ENCODE results near the gene FBXO27.
"Not testable (repeated sequence)": the region's sequence is repeated elsewhere in the genome, so short reads cannot be mapped to it uniquely, and the experiment has no call there.

FBXO27 gene

GRCh38 chr19:39003796-39004195, 28.6 kb downstream of the FBXO27 start:
- ATAC-seq (ENCODE audit: insufficient read depth, low read depth), result no peak

GRCh38 chr19:39003188-39003587, 29.2 kb downstream of the FBXO27 start:
- no peak for DNase-seq
- no peak for ATAC-seq (ENCODE audit: insufficient read depth, low read depth)
- no peak overlapping the region for H3K4me2 ChIP-seq (ENCODE audit: insufficient read depth, low read length)

More at GRCh38 chr19:39003796-39004195, 28.6 kb downstream of the FBXO27 start:
- TF ChIP-seq EZH2 (IDR thresholded peaks at IDR 0.05; ENCODE audit: borderline replicate concordance, low read depth, low read length, severe bottlenecking) (no peak), CTCF (IDR thresholded peaks at IDR 0.05; ENCODE audit: borderline replicate concordance, extremely low read depth, low read length, poor library complexity, severe bottlenecking) (no peak)
- H3K27me3 ChIP-seq (ENCODE audit: insufficient read depth, low read length, poor library complexity), result no peaks in the 10 kb centered on the region
- no peaks in the 10 kb centered on the region for H3K36me3 ChIP-seq (ENCODE audit: insufficient read depth, low read length)
- no peaks in the 10 kb centered on the region for H3K4me1 ChIP-seq (ENCODE audit: insufficient read depth, low read length)
- H4K20me1 ChIP-seq (ENCODE audit: insufficient read depth, low read length), result no peaks in the 10 kb centered on the region
- no peak overlapping the region for H2AFZ ChIP-seq (ENCODE audit: low read depth, low read length)
- no peak for DNase-seq
- H3K9me3 ChIP-seq (ENCODE audit: insufficient read depth, low read length, severe bottlenecking), result no peaks in the 10 kb centered on the region
- H3K4me3 ChIP-seq (ENCODE audit: low read depth in 1 of 2, low read length in 2 of 2), result no peak overlapping the region
- no peak overlapping the region for H3K9ac ChIP-seq (ENCODE audit: low read depth, low read length)
- no peaks in the 10 kb centered on the region for H3K79me2 ChIP-seq (ENCODE audit: insufficient read depth, low read length)
- no peak overlapping the region for H3K27ac ChIP-seq (ENCODE audit: low read length)
- no peak overlapping the region for H3K4me2 ChIP-seq (ENCODE audit: insufficient read depth, low read length)

DNA sequence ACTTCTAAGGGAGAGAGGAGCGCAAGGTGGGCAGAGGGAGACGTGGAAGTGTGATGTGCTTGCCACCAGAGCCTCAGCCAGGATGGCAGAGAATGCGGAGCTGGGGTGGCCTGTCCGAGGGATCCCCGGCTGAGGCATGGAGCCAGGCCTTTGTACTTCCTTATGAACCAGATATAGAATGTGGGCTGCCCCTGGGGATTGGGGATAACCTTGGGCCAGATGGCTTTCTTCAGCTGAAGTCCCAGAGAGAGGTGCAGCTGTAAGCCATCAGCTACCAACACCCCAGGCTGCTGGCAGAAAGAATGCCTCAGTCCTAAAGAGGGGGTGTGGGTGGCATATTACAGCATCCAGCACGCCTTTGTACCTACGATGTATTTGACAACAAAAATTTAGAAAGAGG, 31.3 kb downstream of the FBXO27 start:
- no peak overlapping the region for H2AFZ ChIP-seq (ENCODE audit: low read depth, low read length)
- no peak overlapping the region for H3K27ac ChIP-seq (ENCODE audit: low read length)
- ATAC-seq (ENCODE audit: insufficient read depth, low read depth) (no peak), DNase-seq (no peak)
- H4K20me1 ChIP-seq (ENCODE audit: insufficient read depth, low read length), result no peaks in the 10 kb centered on the region
- no peaks in the 10 kb centered on the region for H3K27me3 ChIP-seq (ENCODE audit: insufficient read depth, low read length, poor library complexity)
- H3K4me1 ChIP-seq (ENCODE audit: insufficient read depth, low read length), result no peaks in the 10 kb centered on the region
- H3K79me2 ChIP-seq (ENCODE audit: insufficient read depth, low read length), result no peaks in the 10 kb centered on the region
- H3K4me2 ChIP-seq (ENCODE audit: insufficient read depth, low read length), result no peak overlapping the region
- no peak overlapping the region for H3K4me3 ChIP-seq (ENCODE audit: low read depth in 1 of 2, low read length in 2 of 2)
- no peak overlapping the region for H3K9ac ChIP-seq (ENCODE audit: low read depth, low read length)
- TF ChIP-seq EZH2 (IDR thresholded peaks at IDR 0.05; ENCODE audit: borderline replicate concordance, low read depth, low read length, severe bottlenecking) (no peak), CTCF (IDR thresholded peaks at IDR 0.05; ENCODE audit: borderline replicate concordance, extremely low read depth, low read length, poor library complexity, severe bottlenecking) (no peak)
- H3K36me3 ChIP-seq (ENCODE audit: insufficient read depth, low read length), result no peaks in the 10 kb centered on the region
- no peaks in the 10 kb centered on the region for H3K9me3 ChIP-seq (ENCODE audit: insufficient read depth, low read length, severe bottlenecking)

More at GRCh38 chr19:39003188-39003587, 29.2 kb downstream of the FBXO27 start:
- H4K20me1 ChIP-seq (ENCODE audit: insufficient read depth, low read length), result no peaks in the 10 kb centered on the region
- H3K9ac ChIP-seq (ENCODE audit: low read depth, low read length), result no peak overlapping the region
- H2AFZ ChIP-seq (ENCODE audit: low read depth, low read length), result no peak overlapping the region
- H3K36me3 ChIP-seq (ENCODE audit: insufficient read depth, low read length), result no peaks in the 10 kb centered on the region
- TF ChIP-seq EZH2 (IDR thresholded peaks at IDR 0.05; ENCODE audit: borderline replicate concordance, low read depth, low read length, severe bottlenecking), result no peak
- TF ChIP-seq CTCF (IDR thresholded peaks at IDR 0.05; ENCODE audit: borderline replicate concordance, extremely low read depth, low read length, poor library complexity, severe bottlenecking), result no peak
- no peaks in the 10 kb centered on the region for H3K9me3 ChIP-seq (ENCODE audit: insufficient read depth, low read length, severe bottlenecking)
- no peaks in the 10 kb centered on the region for H3K4me1 ChIP-seq (ENCODE audit: insufficient read depth, low read length)
- no peak overlapping the region for H3K27ac ChIP-seq (ENCODE audit: low read length)
- H3K4me3 ChIP-seq (ENCODE audit: low read depth in 1 of 2, low read length in 2 of 2), result no peak overlapping the region
- no peaks in the 10 kb centered on the region for H3K27me3 ChIP-seq (ENCODE audit: insufficient read depth, low read length, poor library complexity)
- no peaks in the 10 kb centered on the region for H3K79me2 ChIP-seq (ENCODE audit: insufficient read depth, low read length)

DNA sequence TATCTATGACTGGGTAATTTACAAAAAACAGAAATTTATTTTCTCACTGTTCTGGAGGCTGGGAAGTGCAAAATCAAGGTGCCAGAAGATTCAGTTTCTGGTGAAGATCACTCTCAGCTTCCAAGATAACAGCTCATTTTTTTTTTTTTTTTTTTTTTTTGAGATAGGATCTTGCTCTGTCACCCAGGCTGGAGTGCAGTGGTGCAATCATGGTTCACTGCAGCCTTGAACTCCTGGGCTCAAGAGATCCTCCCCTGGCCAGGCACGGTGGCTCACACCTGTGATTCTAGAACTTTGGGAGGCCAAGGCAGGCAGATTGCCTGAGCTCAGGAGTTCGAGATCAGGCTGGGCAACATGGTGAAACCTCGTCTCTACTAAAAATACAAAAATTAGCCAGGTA, 34.8 kb downstream of the FBXO27 start:
- H3K9ac ChIP-seq (ENCODE audit: low read depth, low read length); H4K20me1 ChIP-seq (ENCODE audit: insufficient read depth, low read length); H3K27me3 ChIP-seq (ENCODE audit: insufficient read depth, low read length, poor library complexity); DNase-seq; H3K36me3 ChIP-seq (ENCODE audit: insufficient read depth, low read length); H3K9me3 ChIP-seq (ENCODE audit: insufficient read depth, low read length, severe bottlenecking); H3K4me1 ChIP-seq (ENCODE audit: insufficient read depth, low read length); ATAC-seq (ENCODE audit: insufficient read depth, low read depth); H3K4me3 ChIP-seq (ENCODE audit: low read depth in 1 of 2, low read length in 2 of 2); H3K79me2 ChIP-seq (ENCODE audit: insufficient read depth, low read length); H2AFZ ChIP-seq (ENCODE audit: low read depth, low read length); H3K4me2 ChIP-seq (ENCODE audit: insufficient read depth, low read length); H3K27ac ChIP-seq (ENCODE audit: low read length): not testable (repeated sequence)
